ENCODE measurements around the gene ABTB2. TPM values are rescaled to one million over a fixed set of nuclear protein-coding genes. Genes with fewer than 3 reads are reported as not detected.
"Not testable (repeated sequence)": the region's sequence is repeated elsewhere in the genome, so short reads cannot be mapped to it uniquely, and the experiment has no call there.

The ABTB2 gene
- polyA plus RNA-seq, 1 donor from 2014 or later = 0.68 TPM

GRCh38 chr11:34181856-34182405, 175.9 kb downstream of the ABTB2 start:
- H3K4me3 ChIP-seq (ENCODE audit: low read length) = no peak overlapping the region
- H3K27ac ChIP-seq (ENCODE audit: low read length) = no peak overlapping the region
- H3K9me2 ChIP-seq (ENCODE audit: insufficient read depth, low read length) = no peaks in the 10 kb centered on the region
- H3K79me2 ChIP-seq (replicated peaks; ENCODE audit: insufficient read depth, low read length) = no peaks in the 10 kb centered on the region
- no peak for TF ChIP-seq EP300 (conservative IDR thresholded peaks at IDR 0.05; ENCODE audit: poor library complexity, severe bottlenecking)
- no peak for TF ChIP-seq EZH2 (IDR thresholded peaks at IDR 0.05; ENCODE audit: borderline replicate concordance, insufficient read depth, low read length, poor library complexity, severe bottlenecking)
- no peak for TF ChIP-seq RAD21 (conservative IDR thresholded peaks at IDR 0.05)
- TF ChIP-seq TAF1 (IDR thresholded peaks at IDR 0.05; ENCODE audit: low read depth) = no peak
- no peak for TF ChIP-seq POLR2AphosphoS5 (IDR thresholded peaks at IDR 0.05)
- no peak for TF ChIP-seq CTCF (IDR thresholded peaks at IDR 0.05; ENCODE audit: poor library complexity, severe bottlenecking)
- no peak for TF ChIP-seq MXI1 (conservative IDR thresholded peaks at IDR 0.05; ENCODE audit: poor library complexity, severe bottlenecking)
- TF ChIP-seq SMC3 (conservative IDR thresholded peaks at IDR 0.05; ENCODE audit: poor library complexity) = no peak
- TF ChIP-seq REST (IDR thresholded peaks at IDR 0.05; ENCODE audit: borderline replicate concordance) = no peak
- no peaks in the 10 kb centered on the region for H3F3A ChIP-seq (ENCODE audit: insufficient read depth, low read length, poor library complexity, severe bottlenecking)
- no peaks in the 10 kb centered on the region for H3K9me3 ChIP-seq (ENCODE audit: low read length)
- no peak overlapping the region for H3K9ac ChIP-seq (ENCODE audit: low read length)
- no peaks in the 10 kb centered on the region for H3K27me3 ChIP-seq (ENCODE audit: insufficient read depth, low read depth, low read length)
- H3K4me2 ChIP-seq (ENCODE audit: low read length) = no peak overlapping the region
- no peaks in the 10 kb centered on the region for H3K36me3 ChIP-seq (ENCODE audit: insufficient read depth, low read length)
- H2AFZ ChIP-seq (ENCODE audit: low read depth, low read length) = no peak overlapping the region
- no peaks in the 10 kb centered on the region for H4K20me1 ChIP-seq (ENCODE audit: insufficient read depth)

- Histone ChIP-seq H3K36me3 (ENCODE audit: insufficient read depth, low read length) (no peaks in the 10 kb centered on the region), H3K79me2 (replicated peaks; ENCODE audit: insufficient read depth, low read length) (no peaks in the 10 kb centered on the region), H4K20me1 (ENCODE audit: insufficient read depth) (no peaks in the 10 kb centered on the region), H3K27me3 (ENCODE audit: insufficient read depth, low read depth, low read length) (no peaks in the 10 kb centered on the region), H3F3A (ENCODE audit: insufficient read depth, low read length, poor library complexity, severe bottlenecking) (no peaks in the 10 kb centered on the region), H3K27ac (ENCODE audit: low read length) (no peak overlapping the region), H3K9me3 (ENCODE audit: low read length) (no peaks in the 10 kb centered on the region), H3K4me3 (ENCODE audit: low read length) (no peak overlapping the region), H3K4me2 (ENCODE audit: low read length) (no peak overlapping the region), H3K9me2 (ENCODE audit: insufficient read depth, low read length) (no peaks in the 10 kb centered on the region), H2AFZ (ENCODE audit: low read depth, low read length) (no peak overlapping the region), H3K9ac (ENCODE audit: low read length) (no peak overlapping the region)
- TF ChIP-seq REST (IDR thresholded peaks at IDR 0.05; ENCODE audit: borderline replicate concordance) = no peak
- TF ChIP-seq RAD21 (conservative IDR thresholded peaks at IDR 0.05) = no peak
- TF ChIP-seq EP300 (conservative IDR thresholded peaks at IDR 0.05; ENCODE audit: poor library complexity, severe bottlenecking) = no peak
- TF ChIP-seq SMC3 (conservative IDR thresholded peaks at IDR 0.05; ENCODE audit: poor library complexity) = no peak
- no peak for TF ChIP-seq MXI1 (conservative IDR thresholded peaks at IDR 0.05; ENCODE audit: poor library complexity, severe bottlenecking)
- no peak for TF ChIP-seq TAF1 (IDR thresholded peaks at IDR 0.05; ENCODE audit: low read depth)
- TF ChIP-seq CTCF (IDR thresholded peaks at IDR 0.05; ENCODE audit: poor library complexity, severe bottlenecking) = no peak
- no peak for TF ChIP-seq EZH2 (IDR thresholded peaks at IDR 0.05; ENCODE audit: borderline replicate concordance, insufficient read depth, low read length, poor library complexity, severe bottlenecking)
These were observed 176.6 kb downstream of the ABTB2 start for GRCh38 chr11:34181251-34181650.

GRCh38 chr11:34180814-34181165, 177.0 kb downstream of the ABTB2 start:
- not testable (repeated sequence) for H3K4me2 ChIP-seq (ENCODE audit: low read length); H3K27ac ChIP-seq (ENCODE audit: low read length); H3K9me3 ChIP-seq (ENCODE audit: low read length); H3K9ac ChIP-seq (ENCODE audit: low read length); H3K9me2 ChIP-seq (ENCODE audit: insufficient read depth, low read length); H4K20me1 ChIP-seq (ENCODE audit: insufficient read depth); H3F3A ChIP-seq (ENCODE audit: insufficient read depth, low read length, poor library complexity, severe bottlenecking); H3K79me2 ChIP-seq (replicated peaks; ENCODE audit: insufficient read depth, low read length); H3K4me3 ChIP-seq (ENCODE audit: low read length); H3K36me3 ChIP-seq (ENCODE audit: insufficient read depth, low read length); H2AFZ ChIP-seq (ENCODE audit: low read depth, low read length); H3K27me3 ChIP-seq (ENCODE audit: insufficient read depth, low read depth, low read length)

All from neural cell (in vitro differentiated cells).